Measurements from ENCODE around the gene C16orf54. TPM values are rescaled to one million over a fixed set of nuclear protein-coding genes. Genes with fewer than 3 reads are reported as not detected.

The C16orf54 gene
- total RNA-seq, 1 experiment from 2014 or later, result 0.15 TPM

- Histone ChIP-seq H3K27me3 (ENCODE audit: insufficient read depth, low read length) (no peaks in the 10 kb centered on the region), H3K36me3 (ENCODE audit: control insufficient read depth in 1 of 2, insufficient read depth in 2 of 2, low read length in 2 of 2) (no peaks in the 10 kb centered on the region), H4K20me1 (ENCODE audit: insufficient read depth) (no peaks in the 10 kb centered on the region), H3K27ac (ENCODE audit: low read depth, low read length) (no peak overlapping the region), H3K9me2 (ENCODE audit: insufficient read depth) (no peaks in the 10 kb centered on the region), H3K4me1 (ENCODE audit: control insufficient read depth in 1 of 2, insufficient read depth in 2 of 2, low read length in 2 of 2) (0 out of 4 replicates have a peak, but pooled peaks cover 0 to under 1% of the 10 kb centered on the region in 2 experiments), H3K4me2 (ENCODE audit: low read length) (no peak overlapping the region), H3K9me3 (ENCODE audit: control insufficient read depth in 1 of 2, insufficient read depth in 1 of 2, low read depth in 1 of 2, low read length in 2 of 2) (no peaks in the 10 kb centered on the region), H2AFZ (ENCODE audit: low read depth, low read length, poor library complexity, severe bottlenecking) (no peak overlapping the region), H3K79me2 (ENCODE audit: insufficient read depth, low read length) (no peaks in the 10 kb centered on the region), H3K9ac (ENCODE audit: low read length) (no peak overlapping the region), H3K4me3 (replicated peaks in 1 of 2; ENCODE audit: low read depth in 1 of 2, low read length in 2 of 2) (no peak overlapping the region)
- ATAC-seq (no peak), DNase-seq (ENCODE audit: low read depth, low spot score) (no peak)
- ChIA-PET CTCF (no interaction called here), POLR2A (no interaction called here), RAD21 (ENCODE audit: low non-redundant PET in 1 of 2, low total read pairs in 2 of 2, uncharacterized antibody in 2 of 2, unreplicated experiment in 2 of 2) (no interaction called here)
- TF ChIP-seq YY1 (IDR thresholded peaks at IDR 0.05; ENCODE audit: extremely low read depth, insufficient replicate concordance, low read depth, low read length) (no peak), POLR2A (IDR thresholded peaks at IDR 0.05; ENCODE audit: borderline replicate concordance, extremely low read depth, insufficient read depth, insufficient read length) (no peak), RAD21 (IDR thresholded peaks at IDR 0.05; ENCODE audit: low read depth) (no peak), POLR2AphosphoS5 (IDR thresholded peaks at IDR 0.05; ENCODE audit: low read depth, low read length) (no peak), TCF7L2 (IDR thresholded peaks at IDR 0.05; ENCODE audit: borderline replicate concordance, extremely low read depth, insufficient read depth, insufficient read length) (no peak), CTCF (IDR thresholded peaks at IDR 0.05 in 2 of 3, conservative IDR thresholded peaks at IDR 0.05 in 1 of 3; ENCODE audit: borderline replicate concordance in 1 of 3, insufficient read depth in 1 of 3, low read depth in 2 of 3, low read length in 2 of 3) (no peak), FOSL1 (IDR thresholded peaks at IDR 0.05; ENCODE audit: low read depth) (no peak), ZNF274 (IDR thresholded peaks at IDR 0.05; ENCODE audit: low read depth, low read length) (no peak), CEBPB (IDR thresholded peaks at IDR 0.05; ENCODE audit: low read depth) (no peak), ZFX (IDR thresholded peaks at IDR 0.05) (no peak), SRF (IDR thresholded peaks at IDR 0.05; ENCODE audit: low read depth) (no peak), EZH2phosphoT487 (IDR thresholded peaks at IDR 0.05; ENCODE audit: borderline replicate concordance) (no peak), SIN3A (IDR thresholded peaks at IDR 0.05; ENCODE audit: low read depth) (no peak), EGR1 (IDR thresholded peaks at IDR 0.05; ENCODE audit: low read depth) (no peak), SP1 (IDR thresholded peaks at IDR 0.05; ENCODE audit: low read depth) (no peak), JUND (IDR thresholded peaks at IDR 0.05) (no peak)
- TF ChIP-seq, protein P1, sequence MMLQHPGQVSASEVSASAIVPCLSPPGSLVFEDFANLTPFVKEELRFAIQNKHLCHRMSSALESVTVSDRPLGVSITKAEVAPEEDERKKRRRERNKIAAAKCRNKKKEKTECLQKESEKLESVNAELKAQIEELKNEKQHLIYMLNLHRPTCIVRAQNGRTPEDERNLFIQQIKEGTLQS (IDR thresholded peaks at IDR 0.05), result no peak
- TF ChIP-seq, protein P2, sequence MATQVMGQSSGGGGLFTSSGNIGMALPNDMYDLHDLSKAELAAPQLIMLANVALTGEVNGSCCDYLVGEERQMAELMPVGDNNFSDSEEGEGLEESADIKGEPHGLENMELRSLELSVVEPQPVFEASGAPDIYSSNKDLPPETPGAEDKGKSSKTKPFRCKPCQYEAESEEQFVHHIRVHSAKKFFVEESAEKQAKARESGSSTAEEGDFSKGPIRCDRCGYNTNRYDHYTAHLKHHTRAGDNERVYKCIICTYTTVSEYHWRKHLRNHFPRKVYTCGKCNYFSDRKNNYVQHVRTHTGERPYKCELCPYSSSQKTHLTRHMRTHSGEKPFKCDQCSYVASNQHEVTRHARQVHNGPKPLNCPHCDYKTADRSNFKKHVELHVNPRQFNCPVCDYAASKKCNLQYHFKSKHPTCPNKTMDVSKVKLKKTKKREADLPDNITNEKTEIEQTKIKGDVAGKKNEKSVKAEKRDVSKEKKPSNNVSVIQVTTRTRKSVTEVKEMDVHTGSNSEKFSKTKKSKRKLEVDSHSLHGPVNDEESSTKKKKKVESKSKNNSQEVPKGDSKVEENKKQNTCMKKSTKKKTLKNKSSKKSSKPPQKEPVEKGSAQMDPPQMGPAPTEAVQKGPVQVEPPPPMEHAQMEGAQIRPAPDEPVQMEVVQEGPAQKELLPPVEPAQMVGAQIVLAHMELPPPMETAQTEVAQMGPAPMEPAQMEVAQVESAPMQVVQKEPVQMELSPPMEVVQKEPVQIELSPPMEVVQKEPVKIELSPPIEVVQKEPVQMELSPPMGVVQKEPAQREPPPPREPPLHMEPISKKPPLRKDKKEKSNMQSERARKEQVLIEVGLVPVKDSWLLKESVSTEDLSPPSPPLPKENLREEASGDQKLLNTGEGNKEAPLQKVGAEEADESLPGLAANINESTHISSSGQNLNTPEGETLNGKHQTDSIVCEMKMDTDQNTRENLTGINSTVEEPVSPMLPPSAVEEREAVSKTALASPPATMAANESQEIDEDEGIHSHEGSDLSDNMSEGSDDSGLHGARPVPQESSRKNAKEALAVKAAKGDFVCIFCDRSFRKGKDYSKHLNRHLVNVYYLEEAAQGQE (IDR thresholded peaks at IDR 0.05; ENCODE audit: low read depth), result no peak
- TF ChIP-seq, protein P3, sequence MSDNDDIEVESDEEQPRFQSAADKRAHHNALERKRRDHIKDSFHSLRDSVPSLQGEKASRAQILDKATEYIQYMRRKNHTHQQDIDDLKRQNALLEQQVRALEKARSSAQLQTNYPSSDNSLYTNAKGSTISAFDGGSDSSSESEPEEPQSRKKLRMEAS (IDR thresholded peaks at IDR 0.05), result no peak
- TF ChIP-seq, protein P4, sequence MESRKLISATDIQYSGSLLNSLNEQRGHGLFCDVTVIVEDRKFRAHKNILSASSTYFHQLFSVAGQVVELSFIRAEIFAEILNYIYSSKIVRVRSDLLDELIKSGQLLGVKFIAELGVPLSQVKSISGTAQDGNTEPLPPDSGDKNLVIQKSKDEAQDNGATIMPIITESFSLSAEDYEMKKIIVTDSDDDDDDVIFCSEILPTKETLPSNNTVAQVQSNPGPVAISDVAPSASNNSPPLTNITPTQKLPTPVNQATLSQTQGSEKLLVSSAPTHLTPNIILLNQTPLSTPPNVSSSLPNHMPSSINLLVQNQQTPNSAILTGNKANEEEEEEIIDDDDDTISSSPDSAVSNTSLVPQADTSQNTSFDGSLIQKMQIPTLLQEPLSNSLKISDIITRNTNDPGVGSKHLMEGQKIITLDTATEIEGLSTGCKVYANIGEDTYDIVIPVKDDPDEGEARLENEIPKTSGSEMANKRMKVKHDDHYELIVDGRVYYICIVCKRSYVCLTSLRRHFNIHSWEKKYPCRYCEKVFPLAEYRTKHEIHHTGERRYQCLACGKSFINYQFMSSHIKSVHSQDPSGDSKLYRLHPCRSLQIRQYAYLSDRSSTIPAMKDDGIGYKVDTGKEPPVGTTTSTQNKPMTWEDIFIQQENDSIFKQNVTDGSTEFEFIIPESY (IDR thresholded peaks at IDR 0.05; ENCODE audit: extremely low read depth, insufficient replicate concordance, low read length), result no peak
- BruUV-seq (replicated peaks), result no TSS peak
- intact Hi-C loops (cut with micrococcal nuclease), result no loop called here
These were observed 11.0 kb downstream of the C16orf54 start for GRCh38 chr16:29734786-29735185.
